Adrenal gland (tissue), 5 donors: ENCODE measurements around the gene EXOC4.

Experiments used
- POLR2A ChIP-seq, 2 donors: fragments of 450-650 bp; IDR thresholded peaks; one replicate each; pipeline ENCODE4 v1.6.1; 2017; ENCODE audit warnings: antibody characterized with exemption in 2 of 2, mild to moderate bottlenecking in 2 of 2, moderate library complexity in 1 of 2
- TF ChIP-seq, protein P1 (sequence below), 6 experiments: fragments of 450-650 bp in 4 of 6; fragments of 200-600 bp in 2 of 6; sonication (generic) in 1 of 6; IDR thresholded peaks; 1 replicate in 5 of 6; 2 replicates in 1 of 6; pipeline versions ENCODE4 v1.5.1 to v1.8.0; 2016 to 2021; ENCODE audit warnings: antibody characterized with exemption in 6 of 6, mild to moderate bottlenecking in 2 of 6, moderate library complexity in 1 of 6
- donor health status: DM: no; HTN: no; CAD: no.

DNA sequence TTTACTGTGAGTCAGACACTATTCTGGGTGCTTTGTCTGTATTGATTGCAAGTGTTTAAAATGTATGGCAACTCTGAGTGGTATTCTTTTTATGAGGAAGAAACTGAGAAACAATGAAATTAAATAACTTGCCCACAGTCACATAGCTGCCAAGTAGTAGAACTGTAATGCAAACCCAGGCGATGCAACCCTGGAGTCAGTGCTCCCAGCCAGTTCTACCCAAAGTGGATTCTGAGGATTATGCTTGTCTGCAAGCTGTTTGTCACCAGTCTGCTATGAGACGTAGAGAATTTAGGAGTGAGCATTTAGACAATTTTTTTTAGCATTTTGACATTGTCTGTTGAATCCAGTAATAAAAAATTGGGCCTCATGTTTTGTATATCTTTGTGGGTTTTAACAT, 568.3 kb downstream of the EXOC4 start:
- TF ChIP-seq, protein P1, sequence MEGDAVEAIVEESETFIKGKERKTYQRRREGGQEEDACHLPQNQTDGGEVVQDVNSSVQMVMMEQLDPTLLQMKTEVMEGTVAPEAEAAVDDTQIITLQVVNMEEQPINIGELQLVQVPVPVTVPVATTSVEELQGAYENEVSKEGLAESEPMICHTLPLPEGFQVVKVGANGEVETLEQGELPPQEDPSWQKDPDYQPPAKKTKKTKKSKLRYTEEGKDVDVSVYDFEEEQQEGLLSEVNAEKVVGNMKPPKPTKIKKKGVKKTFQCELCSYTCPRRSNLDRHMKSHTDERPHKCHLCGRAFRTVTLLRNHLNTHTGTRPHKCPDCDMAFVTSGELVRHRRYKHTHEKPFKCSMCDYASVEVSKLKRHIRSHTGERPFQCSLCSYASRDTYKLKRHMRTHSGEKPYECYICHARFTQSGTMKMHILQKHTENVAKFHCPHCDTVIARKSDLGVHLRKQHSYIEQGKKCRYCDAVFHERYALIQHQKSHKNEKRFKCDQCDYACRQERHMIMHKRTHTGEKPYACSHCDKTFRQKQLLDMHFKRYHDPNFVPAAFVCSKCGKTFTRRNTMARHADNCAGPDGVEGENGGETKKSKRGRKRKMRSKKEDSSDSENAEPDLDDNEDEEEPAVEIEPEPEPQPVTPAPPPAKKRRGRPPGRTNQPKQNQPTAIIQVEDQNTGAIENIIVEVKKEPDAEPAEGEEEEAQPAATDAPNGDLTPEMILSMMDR (IDR thresholded peaks at IDR 0.05) = no peak
- TF ChIP-seq POLR2A (IDR thresholded peaks at IDR 0.05) = no peak
